Measurements from ENCODE around the gene ERCC6L2.

DNA sequence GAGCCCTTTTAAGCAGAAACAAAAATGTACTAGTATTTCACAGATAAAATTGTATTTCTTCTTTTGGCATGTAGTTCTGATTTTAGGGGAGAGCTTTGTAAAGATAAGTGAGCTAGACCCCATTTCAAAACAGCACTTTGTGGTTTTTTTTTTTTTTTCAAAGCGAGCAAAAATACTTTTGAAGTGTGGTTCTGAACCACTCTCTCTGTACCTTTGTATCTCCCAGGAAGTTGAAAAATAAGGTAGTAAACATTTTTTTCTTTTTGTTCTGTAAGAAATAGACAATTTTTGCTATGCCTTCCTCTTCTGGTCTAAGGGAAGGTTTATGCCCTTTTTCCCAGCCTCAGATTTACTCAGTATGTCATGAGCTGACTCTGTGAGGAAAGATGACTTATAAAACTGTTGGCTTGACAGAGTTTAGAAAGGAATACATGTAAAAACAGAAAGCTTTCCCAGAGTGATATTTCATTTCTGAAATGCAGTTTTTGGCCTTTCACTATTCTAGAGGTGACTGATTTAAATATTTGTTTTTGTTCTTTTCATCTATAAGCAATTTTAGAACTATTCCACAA is 12.5 kb downstream of the ERCC6L2 start:
- TF ChIP-seq POLR2A (IDR thresholded peaks at IDR 0.05; ENCODE audit: low read depth, low read length) (no peak), MYC (IDR thresholded peaks at IDR 0.05; ENCODE audit: low read depth, low read length) (no peak), POLR2AphosphoS5 (IDR thresholded peaks at IDR 0.05; ENCODE audit: insufficient read depth, low read depth, low read length) (no peak), FOS (IDR thresholded peaks at IDR 0.05; ENCODE audit: borderline replicate concordance, insufficient read depth, low read length) (no peak), EZH2 (IDR thresholded peaks at IDR 0.05; ENCODE audit: borderline replicate concordance, low read depth, low read length, severe bottlenecking) (no peak)
- TF ChIP-seq, protein P1, sequence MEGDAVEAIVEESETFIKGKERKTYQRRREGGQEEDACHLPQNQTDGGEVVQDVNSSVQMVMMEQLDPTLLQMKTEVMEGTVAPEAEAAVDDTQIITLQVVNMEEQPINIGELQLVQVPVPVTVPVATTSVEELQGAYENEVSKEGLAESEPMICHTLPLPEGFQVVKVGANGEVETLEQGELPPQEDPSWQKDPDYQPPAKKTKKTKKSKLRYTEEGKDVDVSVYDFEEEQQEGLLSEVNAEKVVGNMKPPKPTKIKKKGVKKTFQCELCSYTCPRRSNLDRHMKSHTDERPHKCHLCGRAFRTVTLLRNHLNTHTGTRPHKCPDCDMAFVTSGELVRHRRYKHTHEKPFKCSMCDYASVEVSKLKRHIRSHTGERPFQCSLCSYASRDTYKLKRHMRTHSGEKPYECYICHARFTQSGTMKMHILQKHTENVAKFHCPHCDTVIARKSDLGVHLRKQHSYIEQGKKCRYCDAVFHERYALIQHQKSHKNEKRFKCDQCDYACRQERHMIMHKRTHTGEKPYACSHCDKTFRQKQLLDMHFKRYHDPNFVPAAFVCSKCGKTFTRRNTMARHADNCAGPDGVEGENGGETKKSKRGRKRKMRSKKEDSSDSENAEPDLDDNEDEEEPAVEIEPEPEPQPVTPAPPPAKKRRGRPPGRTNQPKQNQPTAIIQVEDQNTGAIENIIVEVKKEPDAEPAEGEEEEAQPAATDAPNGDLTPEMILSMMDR (IDR thresholded peaks at IDR 0.05; ENCODE audit: extremely low read depth in 1 of 2, insufficient read depth in 1 of 2, low read depth in 1 of 2, low read length in 2 of 2) = no peak
- TF ChIP-seq, protein P2, sequence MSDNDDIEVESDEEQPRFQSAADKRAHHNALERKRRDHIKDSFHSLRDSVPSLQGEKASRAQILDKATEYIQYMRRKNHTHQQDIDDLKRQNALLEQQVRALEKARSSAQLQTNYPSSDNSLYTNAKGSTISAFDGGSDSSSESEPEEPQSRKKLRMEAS (IDR thresholded peaks at IDR 0.05; ENCODE audit: insufficient read depth, insufficient read length) = no peak
